Prostate gland (tissue), 2 donors: ENCODE results near the gene CCDC177.

Source experiments
- CTCF ChIP-seq, 4 experiments: fragments of 200-600 bp in 2 of 4; fragments of 450-650 bp in 2 of 4; sonication (generic) in 2 of 4; IDR thresholded peaks; 1 replicate in 3 of 4; 2 replicates in 1 of 4; pipeline ENCODE4 v1.5.1; 2016 to 2019; ENCODE audit warnings: antibody characterized with exemption in 4 of 4, mild to moderate bottlenecking in 2 of 4, moderate library complexity in 2 of 4
- POLR2A ChIP-seq: fragments of 450-650 bp; IDR thresholded peaks from one replicate; pipeline ENCODE4 v1.6.1; 2016; ENCODE audit warnings: antibody characterized with exemption, mild to moderate bottlenecking
- POLR2AphosphoS5 ChIP-seq: sonication (generic); formaldehyde crosslinking; IDR thresholded peaks from one replicate; pipeline ENCODE4 v1.6.1; 2017; ENCODE audit warnings: antibody characterized with exemption

- no peak for TF ChIP-seq CTCF (IDR thresholded peaks at IDR 0.05)
- TF ChIP-seq POLR2AphosphoS5: no peak
- TF ChIP-seq POLR2A: no peak
Observed at GRCh38 chr14:69539631-69540410, 34.9 kb downstream of the CCDC177 start.
